Thyroid gland (tissue), 4 donors: ENCODE data around the gene SEC14L2. TPM values are rescaled to one million over a fixed set of nuclear protein-coding genes. Genes with fewer than 3 reads are reported as not detected.

Experiments
- DNase-seq, 2 donors: peaks; one replicate each; pipeline ENCODE4 v3.0.0-alpha.2; 2019
- H3K27ac ChIP-seq, 3 donors: fragments of 200-600 bp; sonication (generic); 1 replicate in 2 of 3; 2 replicates in 1 of 3; pipeline ENCODE4 v1.5.1; 2016 to 2019; ENCODE audit warnings: mild to moderate bottlenecking in 1 of 3, moderate library complexity in 1 of 3
- H3K27me3 ChIP-seq: fragments of 200-600 bp; sonication (generic); one replicate; pipeline ENCODE4 v1.5.1; 2019
- H3K36me3 ChIP-seq, 2 donors: fragments of 200-600 bp; sonication (generic); one replicate each; pipeline ENCODE4 v1.5.1; 2016 to 2019
- H3K4me1 ChIP-seq, 2 donors: fragments of 200-600 bp; sonication (generic); one replicate each; pipeline ENCODE4 v1.5.1; 2017 to 2019
- H3K4me3 ChIP-seq, 3 donors: fragments of 200-600 bp; sonication (generic); replicated peaks in 1 of 3; 1 replicate in 2 of 3; 2 replicates in 1 of 3; pipeline ENCODE4 v1.5.1; 2016; ENCODE audit warnings: mild to moderate bottlenecking in 1 of 3
- H3K9me3 ChIP-seq: fragments of 200-600 bp; sonication (generic); one replicate; pipeline ENCODE4 v1.5.1; 2017
- CTCF ChIP-seq, 6 experiments: fragments of 200-600 bp in 3 of 6; fragments of 450-650 bp in 3 of 6; sonication (generic) in 3 of 6; IDR thresholded peaks; one replicate each; pipeline ENCODE4 v1.5.1; 2016 to 2019; ENCODE audit warnings: antibody characterized with exemption in 6 of 6, mild to moderate bottlenecking in 2 of 6, inconsistent platforms in 1 of 6, moderate library complexity in 1 of 6
- POLR2A ChIP-seq, 2 donors: fragments of 450-650 bp; IDR thresholded peaks; one replicate each; pipeline ENCODE4 v1.6.1; 2017; ENCODE audit warnings: antibody characterized with exemption in 2 of 2, mild to moderate bottlenecking in 2 of 2, moderate library complexity in 1 of 2
- WGBS, 2 donors: methylation state at CpG; one replicate each; pipeline ENCODE4 v1.1.5; 2017; 5-methylcytosine and 5-hydroxymethylcytosine counted together
- intact Hi-C: fragments of 100-400 bp; cut with DNase I; formaldehyde crosslinking; loops from one replicate; pipeline ENCODE4 v1.15.1; 2023
- total RNA-seq, 4 donors: library from RNA; depleted of rRNA; stranded (reverse); fragments of >200 nt; gene quantifications; one replicate each; pipeline ENCODE4 v1.2.3, GENCODE V29; 2016

SEC14L2 gene
- total RNA-seq, 4 donors from 2014 or later: 26.6 to 59.1 (median 30.4) TPM

GRCh38 chr22:30413001-30413400, 16.2 kb downstream of the SEC14L2 start:
- H3K9me3 ChIP-seq: no peaks in the 10 kb centered on the region
- no peak overlapping the region for H3K27ac ChIP-seq
- no peaks in the 10 kb centered on the region for H3K27me3 ChIP-seq
- WGBS, 2 donors: 85 to 93% methylated on average over 4 of the region's 4 CpGs
- peaks cover 36 to 40% of the 10 kb centered on the region in 2 donors for H3K36me3 ChIP-seq
- H3K4me1 ChIP-seq: no peaks in the 10 kb centered on the region
- intact Hi-C loops: no loop called here
- no peak overlapping the region for H3K4me3 ChIP-seq
- TF ChIP-seq POLR2A (IDR thresholded peaks at IDR 0.05) (no peak), CTCF (IDR thresholded peaks at IDR 0.05) (no peak)
- DNase-seq: no peak

GRCh38 chr22:30413745-30414524, 17.1 kb downstream of the SEC14L2 start:
- DNase-seq: no peak
- intact Hi-C loops: no loop called here
- WGBS, 2 donors: 74 to 76% methylated on average over 5 of the region's 5 CpGs
- Histone ChIP-seq H3K27me3 (no peaks in the 10 kb centered on the region), H3K4me3 (no peak overlapping the region), H3K9me3 (no peaks in the 10 kb centered on the region), H3K27ac (no peak overlapping the region), H3K4me1 (no peaks in the 10 kb centered on the region), H3K36me3 (peaks cover 37 to 43% of the 10 kb centered on the region in 2 donors)
- TF ChIP-seq POLR2A (IDR thresholded peaks at IDR 0.05): no peak
- TF ChIP-seq CTCF (IDR thresholded peaks at IDR 0.05): no peak

- DNase-seq: no peak
- Histone ChIP-seq H3K36me3 (peaks cover 35 to 43% of the 10 kb centered on the region in 2 donors), H3K4me1 (no peaks in the 10 kb centered on the region), H3K9me3 (no peaks in the 10 kb centered on the region), H3K4me3 (no peak overlapping the region), H3K27ac (no peak overlapping the region), H3K27me3 (no peaks in the 10 kb centered on the region)
- intact Hi-C loops: no loop called here
- TF ChIP-seq POLR2A (IDR thresholded peaks at IDR 0.05): no peak
- TF ChIP-seq CTCF (IDR thresholded peaks at IDR 0.05): no peak
- WGBS, 2 donors: 82 to 88% methylated on average over 4 of the region's 4 CpGs
These were observed 17.8 kb downstream of the SEC14L2 start for GRCh38 chr22:30414525-30415047.

- no peak for DNase-seq
- no peaks in the 10 kb centered on the region for H3K27me3 ChIP-seq
- H3K36me3 ChIP-seq: peaks cover 21 to 28% of the 10 kb centered on the region in 2 donors
- intact Hi-C loops: no loop called here
- no peak overlapping the region for H3K4me3 ChIP-seq
- H3K9me3 ChIP-seq: no peaks in the 10 kb centered on the region
- 94 to 96% methylated on average over 2 of the region's 2 CpGs for WGBS, 2 donors
- H3K4me1 ChIP-seq: peaks cover 0 to 7% of the 10 kb centered on the region in 2 donors
- no peak overlapping the region for H3K27ac ChIP-seq
- TF ChIP-seq POLR2A (IDR thresholded peaks at IDR 0.05) (no peak), CTCF (IDR thresholded peaks at IDR 0.05) (no peak)
These were observed 19.6 kb downstream of the SEC14L2 start for GRCh38 chr22:30416403-30416802.

GRCh38 chr22:30416837-30417236, 20.0 kb downstream of the SEC14L2 start:
- no peaks in the 10 kb centered on the region for H3K27me3 ChIP-seq
- 82 to 86% methylated on average over 1 of the region's 1 CpG for WGBS, 2 donors
- DNase-seq: no peak
- no peak overlapping the region for H3K27ac ChIP-seq
- no peak overlapping the region for H3K4me3 ChIP-seq
- peaks cover 21 to 28% of the 10 kb centered on the region in 2 donors for H3K36me3 ChIP-seq
- peaks cover 3 to 11% of the 10 kb centered on the region in 2 donors for H3K4me1 ChIP-seq
- no peaks in the 10 kb centered on the region for H3K9me3 ChIP-seq
- TF ChIP-seq POLR2A (IDR thresholded peaks at IDR 0.05) (no peak), CTCF (IDR thresholded peaks at IDR 0.05) (no peak)
- intact Hi-C loops: no loop called here
